MM.1S (cell line): ENCODE results near the gene NCK1.

Source experiments
- DNase-seq: peaks from one replicate; pipeline ENCODE4 v3.0.0-alpha.2; 2015
- H2AFZ ChIP-seq: fragments of 300-600 bp; sonication (generic); 2 replicates; pipeline ENCODE4 v1.6.0; 2016; ENCODE audit warnings: antibody characterized with exemption, low read length
- H3F3A ChIP-seq: fragments of 300-600 bp; sonication (generic); 2 replicates; pipeline ENCODE4 v1.6.1; 2016; ENCODE audit warnings: mild to moderate bottlenecking, antibody characterized with exemption, low read length, moderate library complexity, mixed read lengths; ENCODE audit not compliant: insufficient read depth
- H3K27ac ChIP-seq: fragments of 300-600 bp; sonication (generic); 2 replicates; pipeline ENCODE4 v1.5.1; 2016; ENCODE audit warnings: mild to moderate bottlenecking, low read length
- H3K27me3 ChIP-seq: fragments of 300-600 bp; sonication (generic); replicated peaks from 2 replicates; pipeline ENCODE4 v1.6.0; 2016; ENCODE audit warnings: low read length; ENCODE audit not compliant: insufficient read depth
- H3K36me3 ChIP-seq: fragments of 300-600 bp; sonication (generic); replicated peaks from 2 replicates; pipeline ENCODE4 v1.6.1; 2016; ENCODE audit warnings: mild to moderate bottlenecking, low read length, mixed read lengths; ENCODE audit not compliant: insufficient read depth
- H3K4me1 ChIP-seq: fragments of 300-600 bp; sonication (generic); 2 replicates; pipeline ENCODE4 v1.6.1; 2016; ENCODE audit warnings: low read length, mixed read lengths
- H3K4me2 ChIP-seq: fragments of 300-600 bp; sonication (generic); 2 replicates; pipeline ENCODE4 v1.6.0; 2016; ENCODE audit warnings: low read depth, low read length
- H3K4me3 ChIP-seq: fragments of 300-600 bp; sonication (generic); 2 replicates; pipeline ENCODE4 v1.5.1; 2016; ENCODE audit warnings: low read length, mixed read lengths
- H3K79me2 ChIP-seq: fragments of 300-600 bp; sonication (generic); 2 replicates; pipeline ENCODE4 v1.6.1; 2016; ENCODE audit warnings: mixed run types, low read length, mixed read lengths
- H3K9ac ChIP-seq: fragments of 300-600 bp; sonication (generic); 2 replicates; pipeline ENCODE4 v1.6.1; 2016; ENCODE audit warnings: low read length, mixed read lengths
- H3K9me2 ChIP-seq: fragments of 300-600 bp; sonication (generic); replicated peaks from 2 replicates; pipeline ENCODE4 v1.6.1; 2016; ENCODE audit warnings: mild to moderate bottlenecking, low read length, mixed read lengths; ENCODE audit not compliant: insufficient read depth
- H3K9me3 ChIP-seq: fragments of 300-600 bp; sonication (generic); replicated peaks from 2 replicates; pipeline ENCODE4 v1.6.1; 2016; ENCODE audit warnings: mild to moderate bottlenecking, low read length, mixed read lengths; ENCODE audit not compliant: insufficient read depth
- H4K20me1 ChIP-seq: fragments of 300-600 bp; sonication (generic); 2 replicates; pipeline ENCODE4 v1.6.1; 2016; ENCODE audit warnings: mild to moderate bottlenecking, low read length, moderate library complexity, mixed read lengths; ENCODE audit not compliant: insufficient read depth
- CTCF ChIP-seq: fragments of 300-600 bp; sonication (generic); IDR thresholded peaks from 2 replicates; pipeline ENCODE4 v1.5.1; 2016; ENCODE audit warnings: antibody characterized with exemption, low read length, mixed read lengths
- EZH2 ChIP-seq: fragments of 300-600 bp; sonication (generic); optimal IDR thresholded peaks from 2 replicates; pipeline ENCODE3; 2017; ENCODE audit warnings: low read depth, mild to moderate bottlenecking, antibody characterized with exemption, low read length, mixed read lengths
- EZH2phosphoT487 ChIP-seq: fragments of 300-600 bp; sonication (generic); IDR thresholded peaks from 2 replicates; pipeline ENCODE4 v1.6.1; 2018; ENCODE audit warnings: antibody characterized with exemption, low read length

NCK1 gene

DNA sequence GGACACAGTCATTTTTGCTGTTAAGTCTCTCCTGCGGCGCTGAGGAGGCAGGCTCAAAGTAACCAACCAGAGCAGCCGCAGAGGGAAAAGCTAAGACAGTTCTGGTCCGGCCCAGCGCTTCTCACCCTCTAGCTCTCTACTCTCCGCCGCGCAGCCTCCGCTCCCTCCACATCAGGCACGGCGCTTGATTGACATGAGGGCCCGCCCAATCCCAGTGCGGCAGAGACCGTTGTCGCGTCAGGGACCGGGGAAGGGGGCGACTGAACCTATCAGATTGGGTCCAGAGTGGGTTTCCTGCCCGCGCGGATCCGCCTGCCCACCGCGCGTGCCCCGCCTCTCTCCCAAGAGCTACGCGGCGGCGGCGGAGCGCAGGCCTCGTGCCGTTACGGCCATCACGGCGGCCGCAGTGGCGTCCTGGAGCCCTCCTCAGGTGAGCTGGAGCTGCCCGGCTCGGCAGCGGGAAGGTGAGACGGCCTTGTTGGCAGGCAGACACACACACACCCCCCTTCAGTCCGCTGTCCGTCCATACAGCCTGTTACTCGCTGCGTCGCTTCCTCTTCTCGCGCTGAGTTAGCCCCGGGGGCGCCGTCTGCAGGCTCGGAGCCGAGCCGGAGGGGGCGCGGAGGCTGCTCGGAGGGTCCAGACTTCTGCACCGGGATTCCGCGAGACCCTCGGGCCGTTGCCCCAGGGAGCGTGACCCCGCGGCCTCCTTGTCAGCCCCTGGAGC is at the start of gene NCK1:
NCK1 (plus strand) TSS at position 319 of the 727 bp plus-strand sequence. CDS start 65,794 bp downstream, outside the sequence.
- Histone ChIP-seq H3K4me1 (peaks cover 11% of the 10 kb centered on the region), H2AFZ (peak within 1 kb of the TSS; percentile 96), H3K27me3 (no peaks in the 10 kb centered on the region), H3F3A (peaks cover 22% of the 10 kb centered on the region), H3K9me2 (no peaks in the 10 kb centered on the region), H3K79me2 (peaks cover 52% of the 10 kb centered on the region), H3K9ac (peak within 1 kb of the TSS; percentile 84), H3K4me2 (peak within 1 kb of the TSS; percentile 83), H3K36me3 (no peaks in the 10 kb centered on the region), H3K27ac (peak within 1 kb of the TSS; percentile 82; the same call in 1 of the 2 replicates), H3K4me3 (peak within 1 kb of the TSS; percentile 95), H4K20me1 (no peaks in the 10 kb centered on the region), H3K9me3 (no peaks in the 10 kb centered on the region)
- no peak for TF ChIP-seq EZH2phosphoT487
- peak; percentile 27 for TF ChIP-seq CTCF
- peak; percentile 98 for DNase-seq

- Histone ChIP-seq H3K4me1 (no peaks in the 10 kb centered on the region), H3K4me3 (no peak overlapping the region), H3K9ac (no peak overlapping the region), H3K9me2 (no peaks in the 10 kb centered on the region), H3K79me2 (no peaks in the 10 kb centered on the region), H3K36me3 (no peaks in the 10 kb centered on the region), H3K27me3 (peaks cover 14% of the 10 kb centered on the region), H3K9me3 (no peaks in the 10 kb centered on the region), H2AFZ (no peak overlapping the region), H3K4me2 (no peak overlapping the region), H3F3A (no peaks in the 10 kb centered on the region), H4K20me1 (no peaks in the 10 kb centered on the region), H3K27ac (no peak overlapping the region)
- no peak for DNase-seq
- TF ChIP-seq EZH2phosphoT487 = no peak
- no peak for TF ChIP-seq CTCF
- TF ChIP-seq EZH2 = no peak
Observed at GRCh38 chr3:136817448-136817847, 44.6 kb upstream of the NCK1 start.

GRCh38 chr3:136818191-136818768 is 43.7 kb upstream of the NCK1 start:
- no peak overlapping the region for H3K9ac ChIP-seq
- no peaks in the 10 kb centered on the region for H3K36me3 ChIP-seq
- DNase-seq = no peak
- H4K20me1 ChIP-seq = no peaks in the 10 kb centered on the region
- H3K27ac ChIP-seq = no peak overlapping the region
- peak overlapping the region; percentile 88 for H3K4me2 ChIP-seq
- peaks cover 14% of the 10 kb centered on the region for H3K27me3 ChIP-seq
- H3F3A ChIP-seq = no peaks in the 10 kb centered on the region
- H3K79me2 ChIP-seq = no peaks in the 10 kb centered on the region
- H2AFZ ChIP-seq = peak overlapping the region; percentile 63; the same call in 1 of the 2 replicates
- peak overlapping the region; percentile 52 for H3K4me3 ChIP-seq
- H3K4me1 ChIP-seq = no peaks in the 10 kb centered on the region
- TF ChIP-seq EZH2 (no peak), EZH2phosphoT487 (no peak), CTCF (no peak)
- no peaks in the 10 kb centered on the region for H3K9me3 ChIP-seq
- H3K9me2 ChIP-seq = no peaks in the 10 kb centered on the region
